Lung (tissue), 12 donors: Measurements from ENCODE around the gene ARL5C. TPM values are rescaled to one million over a fixed set of nuclear protein-coding genes. Genes with fewer than 3 reads are reported as not detected.

Source experiments
- ATAC-seq: fragments of 200-7000 bp; cut with Tn5 transposase; one replicate; pipeline ENCODE4 v1.9.1; 2020; ENCODE audit warnings: moderate number of reproducible peaks; ENCODE audit not compliant: insufficient read depth, low FRiP score
- DNase-seq, 3 donors: peaks; one replicate each; pipeline ENCODE4 v3.0.0-alpha.2; 2013 to 2017
- H3K27ac ChIP-seq, 2 donors: one replicate each; pipeline ENCODE4 v1.5.1; 2013; ENCODE audit warnings: mild to moderate bottlenecking in 2 of 2, moderate library complexity in 2 of 2, control low read depth in 1 of 2, inconsistent platforms in 1 of 2, low read depth in 1 of 2, low read length in 1 of 2
- H3K27me3 ChIP-seq, 3 donors: one replicate each; pipeline ENCODE4 v1.5.1; 2013; ENCODE audit warnings: low read length in 2 of 3; ENCODE audit not compliant: control insufficient read depth in 3 of 3, insufficient read depth in 3 of 3
- H3K36me3 ChIP-seq, 4 donors: one replicate each; pipeline ENCODE4 v1.5.1; 2013; ENCODE audit warnings: low read length in 4 of 4, mild to moderate bottlenecking in 1 of 4, moderate library complexity in 1 of 4; ENCODE audit not compliant: control insufficient read depth in 4 of 4, insufficient read depth in 4 of 4
- H3K4me1 ChIP-seq, 5 donors: one replicate each; pipeline ENCODE4 v1.5.1; 2013; ENCODE audit warnings: low read length in 5 of 5, mild to moderate bottlenecking in 2 of 5, moderate library complexity in 1 of 5; ENCODE audit not compliant: control insufficient read depth in 5 of 5, insufficient read depth in 5 of 5
- H3K4me3 ChIP-seq: one replicate; pipeline ENCODE4 v1.5.1; 2013; ENCODE audit warnings: mild to moderate bottlenecking, control low read depth, moderate library complexity
- H3K9ac ChIP-seq, 2 donors: one replicate each; pipeline ENCODE4 v1.5.1; 2013; ENCODE audit warnings: low read length in 2 of 2, control low read depth in 1 of 2; ENCODE audit not compliant: insufficient read depth in 1 of 2
- H3K9me3 ChIP-seq, 4 donors: one replicate each; pipeline ENCODE4 v1.5.1; 2013; ENCODE audit warnings: low read length in 3 of 4, mild to moderate bottlenecking in 1 of 4, moderate library complexity in 1 of 4; ENCODE audit not compliant: control insufficient read depth in 4 of 4, insufficient read depth in 3 of 4
- WGBS, 2 donors: extraction: QIAGEN DNeasy Blood & Tissue Kit; methylation state at CpG; one replicate each; pipeline ENCODE4 v1.1.7; 2013; 5-methylcytosine and 5-hydroxymethylcytosine counted together
- polyA plus RNA-seq, 2 donors: library from polyadenylated mRNA; stranded (reverse); fragments of 200-250 nt; gene quantifications; one replicate each; pipeline ENCODE4 v1.2.1, GENCODE V29; 2013
- total RNA-seq, 2 donors: library from RNA; depleted of rRNA in 1 of 2; stranded (reverse); fragments of >200 nt in 1 of 2; gene quantifications; one replicate each; pipeline ENCODE4 v1.2.1, GENCODE V29; 2014 to 2021
- TF ChIP-seq, protein P1 (sequence below): IDR thresholded peaks from 2 replicates; pipeline ENCODE4 v1.5.1; 2012; ENCODE audit warnings: mild to moderate bottlenecking; ENCODE audit errors: control extremely low read depth, extremely low read depth
- donor health status: control.
- donor health status: control.
- donor health status: Bipolar disorder and iron deficiency.
- donor health status: healthy.
- donor health status: DM: yes; HTN: yes; CAD: no.

Gene ARL5C
- total and polyA plus RNA-seq, 4 donors = not detected

- ATAC-seq = no peak
- Histone ChIP-seq H3K27ac (no peak overlapping the region), H3K9me3 (no peaks in the 10 kb centered on the region), H3K9ac (no peak overlapping the region), H3K4me3 (no peak overlapping the region), H3K36me3 (peaks cover 0 to 48% (median 16%) of the 10 kb centered on the region in 4 donors), H3K27me3 (no peaks in the 10 kb centered on the region), H3K4me1 (no peaks in the 10 kb centered on the region)
- 89 to 94% methylated on average over 10 of the region's 10 CpGs for WGBS, 2 donors
- no peak for DNase-seq
- TF ChIP-seq, protein P1, sequence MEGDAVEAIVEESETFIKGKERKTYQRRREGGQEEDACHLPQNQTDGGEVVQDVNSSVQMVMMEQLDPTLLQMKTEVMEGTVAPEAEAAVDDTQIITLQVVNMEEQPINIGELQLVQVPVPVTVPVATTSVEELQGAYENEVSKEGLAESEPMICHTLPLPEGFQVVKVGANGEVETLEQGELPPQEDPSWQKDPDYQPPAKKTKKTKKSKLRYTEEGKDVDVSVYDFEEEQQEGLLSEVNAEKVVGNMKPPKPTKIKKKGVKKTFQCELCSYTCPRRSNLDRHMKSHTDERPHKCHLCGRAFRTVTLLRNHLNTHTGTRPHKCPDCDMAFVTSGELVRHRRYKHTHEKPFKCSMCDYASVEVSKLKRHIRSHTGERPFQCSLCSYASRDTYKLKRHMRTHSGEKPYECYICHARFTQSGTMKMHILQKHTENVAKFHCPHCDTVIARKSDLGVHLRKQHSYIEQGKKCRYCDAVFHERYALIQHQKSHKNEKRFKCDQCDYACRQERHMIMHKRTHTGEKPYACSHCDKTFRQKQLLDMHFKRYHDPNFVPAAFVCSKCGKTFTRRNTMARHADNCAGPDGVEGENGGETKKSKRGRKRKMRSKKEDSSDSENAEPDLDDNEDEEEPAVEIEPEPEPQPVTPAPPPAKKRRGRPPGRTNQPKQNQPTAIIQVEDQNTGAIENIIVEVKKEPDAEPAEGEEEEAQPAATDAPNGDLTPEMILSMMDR = no peak
These were observed 17.8 kb upstream of the ARL5C start for GRCh38 chr17:39183720-39184119.

GRCh38 chr17:39183045-39183444, 17.1 kb upstream of the ARL5C start:
- no peaks in the 10 kb centered on the region for H3K9me3 ChIP-seq
- H3K27me3 ChIP-seq = no peaks in the 10 kb centered on the region
- 79 to 90% methylated on average over 5 of the region's 5 CpGs for WGBS, 2 donors
- peaks cover 0 to 48% (median 14%) of the 10 kb centered on the region in 4 donors for H3K36me3 ChIP-seq
- no peak overlapping the region for H3K9ac ChIP-seq
- H3K4me1 ChIP-seq = no peaks in the 10 kb centered on the region
- DNase-seq (no peak), ATAC-seq (no peak)
- no peak overlapping the region for H3K27ac ChIP-seq
- TF ChIP-seq, protein P1 = no peak
- H3K4me3 ChIP-seq = no peak overlapping the region

GRCh38 chr17:39181303-39181702, 15.3 kb upstream of the ARL5C start:
- no peak overlapping the region for H3K4me3 ChIP-seq
- 92 to 97% methylated on average over 5 of the region's 5 CpGs for WGBS, 2 donors
- no peaks in the 10 kb centered on the region for H3K9me3 ChIP-seq
- no peak for ATAC-seq
- TF ChIP-seq, protein P1 = no peak
- no peaks in the 10 kb centered on the region for H3K27me3 ChIP-seq
- peaks cover 0 to 46% (median 14%) of the 10 kb centered on the region in 4 donors for H3K36me3 ChIP-seq
- H3K27ac ChIP-seq = no peak overlapping the region
- DNase-seq = no peak
- H3K4me1 ChIP-seq = no peaks in the 10 kb centered on the region
- no peak overlapping the region for H3K9ac ChIP-seq

- ATAC-seq = no peak
- WGBS, 2 donors = 60 to 77% methylated on average over 4 of the region's 4 CpGs
- H3K27ac ChIP-seq = no peak overlapping the region
These were observed 12.6 kb upstream of the ARL5C start for GRCh38 chr17:39178536-39178935.

More at GRCh38 chr17:39178536-39178935, 12.6 kb upstream of the ARL5C start:
- no peak for DNase-seq
- TF ChIP-seq, protein P1 = no peak
- Histone ChIP-seq H3K4me3 (no peak overlapping the region), H3K9me3 (no peaks in the 10 kb centered on the region), H3K9ac (no peak overlapping the region), H3K27me3 (no peaks in the 10 kb centered on the region), H3K36me3 (peaks cover 0 to 26% (median 10%) of the 10 kb centered on the region in 4 donors), H3K4me1 (no peaks in the 10 kb centered on the region)
